ENCODE data around the gene BCAP31. TPM values are rescaled to one million over a fixed set of nuclear protein-coding genes. Genes with fewer than 3 reads are reported as not detected.
"Not testable (repeated sequence)": the region's sequence is repeated elsewhere in the genome, so short reads cannot be mapped to it uniquely, and the experiment has no call there.

BCAP31 gene
- total RNA-seq, 1 donor from 2014 or later: 206 TPM

DNA sequence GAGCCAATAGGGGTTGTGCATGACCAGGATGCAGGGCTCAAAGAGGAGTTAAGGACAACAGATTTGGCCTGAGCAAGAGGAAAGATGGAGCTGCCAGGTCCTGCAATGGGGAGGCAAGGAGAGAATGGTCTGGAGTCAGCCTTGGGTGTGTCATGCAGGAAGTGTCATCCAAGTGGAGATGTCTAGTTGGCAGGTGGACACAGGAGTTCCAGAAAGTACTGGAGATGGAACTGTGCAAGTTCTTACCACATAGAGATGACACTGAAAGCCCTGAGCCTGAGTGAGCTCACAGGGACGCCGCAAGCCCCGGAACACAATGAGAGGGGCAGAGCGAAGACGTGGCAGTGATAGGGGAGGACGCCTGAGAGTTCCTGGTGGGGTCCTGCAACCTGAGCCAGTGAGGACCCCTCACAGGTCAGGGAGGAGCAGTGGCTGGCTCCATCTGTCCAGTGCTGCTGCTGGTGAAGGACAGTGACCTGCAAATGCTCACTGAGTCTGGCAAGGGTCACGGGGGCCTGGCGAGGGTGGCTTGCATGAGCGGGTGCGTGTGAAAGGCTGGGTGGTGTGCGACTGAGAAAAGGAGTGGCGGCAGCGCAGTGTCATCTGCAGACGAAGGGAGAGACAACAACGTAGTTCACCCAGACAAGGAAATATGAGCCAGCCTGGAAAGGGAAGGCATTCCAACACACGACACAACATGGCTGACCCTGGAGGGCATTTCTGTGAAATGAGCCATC lies 27.0 kb downstream of the BCAP31 start:
- DNase-seq (ENCODE audit: extremely low read depth, low read depth, low spot score): not testable (repeated sequence)

DNA sequence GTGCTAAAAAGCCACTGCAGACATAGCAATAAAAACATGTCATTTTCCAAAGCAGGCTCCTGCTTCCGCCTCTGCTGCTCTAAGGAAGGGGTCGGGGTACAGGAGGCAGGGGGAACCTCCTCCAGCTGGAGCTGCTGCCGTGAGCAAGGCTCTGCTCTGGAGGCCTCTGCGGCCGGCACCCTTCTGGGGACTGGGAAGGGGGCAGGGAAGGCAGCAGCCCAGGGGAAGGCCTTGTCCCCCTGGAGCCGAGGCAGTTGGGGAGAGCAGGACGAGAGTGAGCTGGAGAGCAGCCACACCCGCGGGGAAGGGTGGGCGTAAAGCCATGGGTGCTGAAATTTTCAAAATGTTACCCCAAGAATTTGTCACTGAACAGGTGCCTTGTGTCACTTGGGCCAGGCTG lies 27.6 kb downstream of the BCAP31 start:
- not testable (repeated sequence) for DNase-seq (ENCODE audit: extremely low read depth, low read depth, low spot score)

DNA sequence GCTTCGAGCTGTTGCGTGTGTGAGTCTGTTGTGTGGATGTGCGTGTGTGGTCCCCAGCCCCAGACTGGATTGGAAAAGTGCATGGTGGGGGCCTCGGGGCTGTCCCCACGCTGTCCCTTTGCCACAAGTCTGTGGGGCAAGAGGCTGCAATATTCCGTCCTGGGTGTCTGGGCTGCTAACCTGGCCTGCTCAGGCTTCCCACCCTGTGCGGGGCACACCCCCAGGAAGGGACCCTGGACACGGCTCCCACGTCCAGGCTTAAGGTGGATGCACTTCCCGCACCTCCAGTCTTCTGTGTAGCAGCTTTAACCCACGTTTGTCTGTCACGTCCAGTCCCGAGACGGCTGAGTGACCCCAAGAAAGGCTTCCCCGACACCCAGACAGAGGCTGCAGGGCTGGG lies 28.1 kb downstream of the BCAP31 start:
- DNase-seq (ENCODE audit: extremely low read depth, low read depth, low spot score): no peak

DNA sequence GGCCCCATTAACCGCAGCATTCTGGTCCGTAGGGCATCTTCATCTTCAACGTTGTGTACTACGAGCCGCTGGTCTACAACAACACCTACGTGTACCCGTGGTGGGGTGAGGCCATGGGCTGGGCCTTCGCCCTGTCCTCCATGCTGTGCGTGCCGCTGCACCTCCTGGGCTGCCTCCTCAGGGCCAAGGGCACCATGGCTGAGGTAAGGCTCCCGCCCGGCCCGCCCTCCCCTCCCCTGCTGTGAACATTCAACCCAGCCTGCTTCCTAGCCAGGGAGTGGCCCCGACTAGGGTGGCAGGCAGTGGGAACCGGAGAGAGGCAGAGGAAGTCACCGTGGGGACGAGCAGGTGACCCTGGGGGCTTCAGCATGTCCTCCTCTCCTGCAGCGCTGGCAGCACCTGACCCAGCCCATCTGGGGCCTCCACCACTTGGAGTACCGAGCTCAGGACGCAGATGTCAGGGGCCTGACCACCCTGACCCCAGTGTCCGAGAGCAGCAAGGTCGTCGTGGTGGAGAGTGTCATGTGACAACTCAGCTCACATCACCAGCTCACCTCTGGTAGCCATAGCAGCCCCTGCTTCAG lies 29.4 kb downstream of the BCAP31 start:
- DNase-seq (ENCODE audit: extremely low read depth, low read depth, low spot score): no peak

DNA sequence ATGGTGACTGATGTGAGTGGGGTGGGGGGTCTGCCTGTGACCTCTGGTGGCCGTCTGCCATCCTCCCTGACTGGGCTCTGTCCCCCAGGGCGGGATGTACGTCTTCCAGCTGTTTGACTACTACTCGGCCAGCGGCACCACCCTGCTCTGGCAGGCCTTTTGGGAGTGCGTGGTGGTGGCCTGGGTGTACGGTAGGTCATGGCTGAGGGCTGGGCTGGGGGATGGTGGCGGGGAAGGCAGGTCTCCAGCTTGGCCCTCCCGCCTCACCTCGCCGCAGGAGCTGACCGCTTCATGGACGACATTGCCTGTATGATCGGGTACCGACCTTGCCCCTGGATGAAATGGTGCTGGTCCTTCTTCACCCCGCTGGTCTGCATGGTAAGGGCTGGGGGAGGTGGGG lies 29.9 kb downstream of the BCAP31 start:
- not testable (repeated sequence) for DNase-seq (ENCODE audit: extremely low read depth, low read depth, low spot score)

DNA sequence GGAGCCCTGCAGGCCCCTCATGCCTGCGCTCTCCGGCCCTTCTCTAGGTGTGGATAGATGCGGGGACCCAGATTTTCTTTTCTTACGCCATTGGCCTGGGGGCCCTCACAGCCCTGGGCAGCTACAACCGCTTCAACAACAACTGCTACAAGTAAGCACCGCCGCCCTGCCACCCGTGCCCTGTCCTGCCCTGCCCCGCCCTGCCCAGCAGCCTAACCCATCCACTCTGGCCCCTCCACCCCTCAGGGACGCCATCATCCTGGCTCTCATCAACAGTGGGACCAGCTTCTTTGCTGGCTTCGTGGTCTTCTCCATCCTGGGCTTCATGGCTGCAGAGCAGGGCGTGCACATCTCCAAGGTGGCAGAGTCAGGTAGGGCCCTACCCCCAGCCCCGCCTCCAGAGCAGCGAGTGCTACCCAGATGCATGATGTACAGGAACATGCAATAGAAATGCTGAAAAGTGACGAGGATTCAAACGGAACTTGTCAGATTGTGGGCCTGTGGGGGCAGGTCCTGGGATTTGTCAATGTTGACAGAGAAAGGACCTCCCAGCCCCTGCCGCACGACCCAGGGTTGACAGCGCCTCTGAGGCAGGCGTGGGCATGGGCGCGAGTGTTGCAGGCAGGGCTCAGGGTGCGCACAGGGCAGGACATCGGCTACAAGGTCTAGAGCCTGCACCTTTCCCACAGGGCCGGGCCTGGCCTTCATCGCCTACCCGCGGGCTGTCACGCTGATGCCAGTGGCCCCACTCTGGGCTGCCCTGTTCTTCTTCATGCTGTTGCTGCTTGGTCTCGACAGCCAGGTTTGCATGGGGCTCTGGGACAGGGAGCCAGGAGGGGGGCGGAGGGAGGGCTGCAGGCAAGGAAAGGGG lies 30.7 kb downstream of the BCAP31 start:
- DNase-seq (ENCODE audit: extremely low read depth, low read depth, low spot score): no peak

DNA sequence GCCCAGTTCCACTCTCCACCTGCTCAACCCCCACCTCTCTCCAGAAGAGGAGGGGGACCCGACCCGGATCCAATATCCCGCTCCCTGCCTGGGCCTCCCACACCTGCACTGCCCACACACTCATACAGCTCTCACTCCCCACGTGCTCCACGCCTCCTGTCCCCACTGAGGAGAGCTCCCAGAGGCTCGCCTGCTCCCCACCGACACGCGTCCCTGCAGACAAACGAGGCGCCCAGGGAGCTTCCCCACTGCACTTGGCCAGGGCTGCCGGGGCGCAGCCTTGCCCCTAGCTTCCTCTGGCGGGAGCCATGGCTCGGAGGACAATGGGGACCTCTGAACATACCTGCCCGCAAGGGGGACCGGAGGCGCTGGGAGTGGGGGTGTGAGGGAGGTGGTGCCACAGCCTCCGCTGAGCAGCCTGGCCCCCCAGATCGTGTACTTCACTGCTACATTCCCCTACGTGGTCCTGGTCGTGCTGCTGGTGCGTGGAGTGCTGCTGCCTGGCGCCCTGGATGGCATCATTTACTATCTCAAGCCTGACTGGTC lies 31.5 kb downstream of the BCAP31 start:
- DNase-seq (ENCODE audit: extremely low read depth, low read depth, low spot score): no peak

DNA sequence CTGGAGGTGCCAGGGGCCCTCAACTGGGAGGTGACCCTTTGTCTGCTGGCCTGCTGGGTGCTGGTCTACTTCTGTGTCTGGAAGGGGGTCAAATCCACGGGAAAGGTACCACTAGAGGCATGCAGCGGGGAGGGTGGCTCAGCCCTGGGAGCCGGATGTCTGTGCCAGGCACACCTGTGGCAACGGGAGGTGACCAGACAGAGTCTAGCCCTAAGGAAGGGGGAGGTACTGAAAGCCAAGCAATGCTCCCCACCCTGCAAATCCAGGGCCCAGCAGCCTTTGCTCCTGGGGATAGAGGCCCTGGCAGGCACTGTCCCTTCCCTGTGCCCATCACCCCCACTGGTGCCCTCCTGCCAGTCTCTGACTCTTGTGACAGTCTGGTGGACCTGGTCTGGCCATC lies 32.2 kb downstream of the BCAP31 start:
- no peak for DNase-seq (ENCODE audit: extremely low read depth, low read depth, low spot score)

DNA sequence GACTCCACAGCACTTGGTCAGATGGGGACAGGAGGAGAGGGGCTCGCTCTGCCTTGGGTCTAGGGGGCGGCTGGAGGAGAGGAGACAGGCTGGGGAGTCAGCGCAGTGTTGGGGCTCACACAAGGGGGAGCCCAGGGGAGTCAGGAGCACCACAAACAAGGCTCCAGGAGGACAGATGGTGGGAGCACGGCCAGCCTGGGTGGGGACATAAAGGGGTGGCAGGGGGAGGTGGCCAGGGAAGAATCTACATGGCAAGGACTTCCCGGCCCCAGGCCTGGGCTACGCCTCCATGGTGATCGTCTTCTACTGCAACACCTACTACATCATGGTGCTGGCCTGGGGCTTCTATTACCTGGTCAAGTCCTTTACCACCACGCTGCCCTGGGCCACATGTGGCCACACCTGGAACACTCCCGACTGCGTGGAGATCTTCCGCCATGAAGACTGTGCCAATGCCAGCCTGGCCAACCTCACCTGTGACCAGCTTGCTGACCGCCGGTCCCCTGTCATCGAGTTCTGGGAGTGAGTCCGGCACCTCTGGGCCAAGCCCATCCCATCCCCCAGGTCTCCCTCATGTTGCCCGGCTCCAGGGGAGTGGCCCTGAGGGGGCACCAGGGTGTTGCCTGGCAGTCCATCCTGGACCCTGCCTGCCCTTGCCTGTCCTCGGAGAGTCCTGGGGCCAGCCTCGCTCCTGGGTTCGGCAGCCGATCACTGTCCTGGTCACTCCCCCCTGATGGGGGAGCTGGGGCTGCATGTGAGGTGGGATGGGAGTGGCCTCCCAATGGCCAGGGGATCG lies 33.0 kb downstream of the BCAP31 start:
- not testable (repeated sequence) for DNase-seq (ENCODE audit: extremely low read depth, low read depth, low spot score)

DNA sequence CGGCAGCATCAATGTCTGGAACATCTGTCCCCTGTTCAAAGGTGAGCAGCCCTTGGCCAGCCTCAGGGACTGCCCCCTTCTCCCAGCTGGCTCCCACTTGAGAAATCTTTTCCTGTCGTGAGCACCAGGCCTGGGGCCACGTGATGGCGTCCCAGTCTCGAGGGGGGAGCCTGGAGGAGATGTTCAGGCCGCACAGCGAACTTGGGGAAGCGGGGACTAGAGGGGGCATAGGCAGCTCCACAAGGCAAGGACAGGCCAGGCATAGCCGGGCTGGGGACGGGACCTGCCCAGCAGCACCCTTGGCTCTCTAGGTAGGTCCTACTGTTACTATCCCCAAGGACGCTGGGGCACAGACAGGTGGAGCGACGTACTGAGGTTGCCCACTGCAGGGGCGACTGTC lies 33.7 kb downstream of the BCAP31 start:
- DNase-seq (ENCODE audit: extremely low read depth, low read depth, low spot score): no peak

DNA sequence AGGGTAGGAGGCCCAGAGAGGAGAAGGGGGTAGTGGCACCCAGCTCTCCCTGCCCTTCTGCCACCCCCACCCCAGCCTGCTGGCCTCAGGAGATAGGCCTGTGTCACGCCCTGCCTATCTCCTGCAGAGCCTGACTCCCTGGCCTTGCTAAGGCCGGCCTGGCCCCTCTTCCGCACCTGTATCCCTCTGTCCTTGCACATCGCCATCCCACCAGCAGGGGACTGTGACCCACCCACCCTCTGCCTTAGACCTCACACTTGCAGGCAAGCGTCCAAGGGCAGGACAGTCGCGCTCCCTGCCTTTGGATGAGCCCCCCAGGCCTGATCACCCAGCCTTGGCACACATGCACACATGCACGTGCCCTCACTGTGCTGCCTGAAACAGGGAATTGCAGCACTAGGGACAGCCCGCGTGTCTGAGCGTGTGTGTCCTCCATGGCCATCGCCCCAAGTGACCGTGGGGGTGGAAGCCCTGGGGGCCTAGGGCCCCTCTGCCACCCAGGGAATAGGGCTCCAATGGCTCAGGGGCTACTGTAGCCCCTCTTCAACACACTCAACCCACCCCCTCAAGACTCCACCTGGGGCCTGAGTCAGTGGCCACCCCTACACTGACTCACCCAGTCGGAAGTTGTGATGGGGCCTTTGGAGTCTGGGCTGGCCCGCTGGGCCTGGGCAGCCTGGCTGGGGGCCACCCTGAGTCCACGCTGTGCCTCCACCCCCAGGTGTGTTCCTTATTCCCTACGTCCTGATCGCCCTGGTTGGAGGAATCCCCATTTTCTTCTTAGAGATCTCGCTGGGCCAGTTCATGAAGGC lies 34.3 kb downstream of the BCAP31 start:
- DNase-seq (ENCODE audit: extremely low read depth, low read depth, low spot score): no peak

DNA sequence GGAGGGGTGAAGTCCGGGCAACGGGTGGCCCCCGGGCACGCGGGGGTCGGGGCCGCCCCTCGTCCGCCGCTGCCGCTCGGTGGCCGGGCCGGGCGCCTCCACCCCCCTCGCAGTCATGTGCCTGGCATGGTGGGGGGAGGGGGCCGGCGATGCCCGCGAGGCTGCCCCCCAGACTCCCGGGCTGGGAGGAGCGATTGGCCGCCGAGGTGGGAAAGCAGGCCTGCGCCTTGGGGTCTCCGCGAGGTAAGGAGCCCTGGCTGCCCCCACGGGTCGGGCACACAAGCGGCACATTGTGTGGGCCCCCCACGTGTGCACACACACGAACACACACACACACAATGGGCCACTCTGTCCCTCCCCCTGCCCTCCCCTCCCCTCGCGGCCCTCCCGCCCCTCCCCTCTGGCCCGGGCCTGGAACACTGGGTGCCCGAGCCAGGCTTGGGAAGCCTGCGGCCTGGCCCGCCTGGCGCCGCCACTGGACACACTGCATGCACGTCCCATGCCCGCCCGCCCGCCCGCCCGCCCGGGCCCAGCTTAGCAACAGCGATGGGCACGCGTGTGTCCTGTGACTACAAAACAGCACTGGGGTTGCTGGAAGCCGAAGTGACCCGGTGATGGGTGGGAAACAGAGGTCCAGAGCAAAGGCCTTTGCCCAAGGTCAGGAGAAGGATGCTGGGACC lies 35.1 kb downstream of the BCAP31 start:
- DNase-seq (ENCODE audit: extremely low read depth, low read depth, low spot score): no peak

DNA sequence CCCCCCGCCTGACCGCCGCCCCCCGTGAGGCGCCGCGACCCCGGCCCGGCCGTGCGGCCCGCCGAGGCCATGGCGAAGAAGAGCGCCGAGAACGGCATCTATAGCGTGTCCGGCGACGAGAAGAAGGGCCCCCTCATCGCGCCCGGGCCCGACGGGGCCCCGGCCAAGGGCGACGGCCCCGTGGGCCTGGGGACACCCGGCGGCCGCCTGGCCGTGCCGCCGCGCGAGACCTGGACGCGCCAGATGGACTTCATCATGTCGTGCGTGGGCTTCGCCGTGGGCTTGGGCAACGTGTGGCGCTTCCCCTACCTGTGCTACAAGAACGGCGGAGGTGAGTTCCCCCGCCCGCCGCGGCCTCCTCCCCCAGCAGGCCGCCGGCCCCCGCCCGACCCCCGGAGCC lies 35.7 kb downstream of the BCAP31 start:
- DNase-seq (ENCODE audit: extremely low read depth, low read depth, low spot score): no peak

DNA sequence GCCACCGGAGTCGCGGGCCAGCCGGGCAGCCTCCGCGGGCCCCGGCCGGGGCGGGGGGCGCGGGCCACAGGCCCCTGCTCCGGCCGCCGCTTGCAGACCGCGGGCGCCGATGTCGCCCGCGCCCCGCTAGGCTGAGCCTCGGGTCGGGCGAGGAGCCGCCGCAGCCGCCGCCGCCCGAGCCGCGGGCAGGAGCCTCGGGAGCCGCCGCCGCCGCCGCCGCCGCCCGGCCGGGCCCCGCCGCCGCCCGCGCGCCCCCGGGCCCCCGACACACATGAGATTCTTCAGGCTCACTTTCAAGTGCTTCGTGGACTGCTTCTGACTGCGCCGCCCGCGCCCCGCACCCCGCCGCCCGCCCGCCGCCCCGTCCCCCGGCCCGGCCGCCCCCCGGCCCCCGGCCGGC lies 36.1 kb downstream of the BCAP31 start:
- DNase-seq (ENCODE audit: extremely low read depth, low read depth, low spot score): no peak

DNA sequence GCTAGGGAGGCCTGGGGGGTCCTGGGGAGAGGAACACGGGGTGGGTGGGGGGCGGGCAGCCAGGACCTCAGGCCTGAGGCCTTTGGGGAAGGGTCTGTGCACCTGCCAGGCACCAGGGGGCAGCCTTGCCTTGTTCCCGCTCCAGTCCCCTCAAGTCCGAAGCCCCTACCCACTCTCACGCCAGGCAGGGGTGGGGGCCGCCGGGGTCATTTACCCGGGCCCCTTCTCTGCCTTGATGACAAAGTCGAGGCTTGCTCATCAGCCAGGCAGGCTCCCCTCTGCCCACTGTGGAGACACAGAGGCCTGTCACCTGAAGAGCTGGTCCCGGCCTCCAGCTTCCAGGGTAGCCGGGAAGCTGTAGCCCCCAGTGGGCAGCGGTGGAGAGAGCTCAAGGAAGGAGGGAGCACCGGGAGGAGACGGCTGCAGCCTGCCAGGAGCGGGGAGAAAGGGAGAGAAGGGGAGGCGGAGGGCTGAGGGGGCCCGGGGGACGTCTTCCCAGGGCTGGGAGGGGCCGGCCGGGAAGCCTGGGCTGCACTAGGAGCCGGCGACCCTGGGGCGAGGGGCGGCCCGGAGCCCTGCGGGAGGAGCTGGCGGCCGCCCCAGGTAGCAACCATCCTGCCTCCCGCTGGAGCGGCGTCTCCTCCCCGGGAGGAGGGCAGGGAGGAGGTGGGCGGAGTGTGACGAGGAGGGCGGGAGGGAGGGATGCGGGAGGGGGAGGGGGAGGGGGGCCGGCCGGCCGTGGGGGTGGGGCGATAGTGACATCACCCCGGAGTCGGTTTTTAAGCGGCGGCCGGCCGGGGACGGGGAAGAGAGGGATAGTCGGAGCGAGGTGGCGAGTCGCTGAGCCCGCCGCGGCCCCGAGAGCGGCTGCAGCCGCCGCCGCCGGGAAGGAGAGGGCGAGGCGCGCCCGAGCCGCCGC lies 36.8 kb downstream of the BCAP31 start, which contains the start of gene SLC6A8:
TSS of gene SLC6A8 (plus strand) at position 806 of the 919 bp plus-strand sequence. CDS start 649 bp downstream, outside the sequence.
- no peak for DNase-seq (ENCODE audit: extremely low read depth, low read depth, low spot score)

DNA sequence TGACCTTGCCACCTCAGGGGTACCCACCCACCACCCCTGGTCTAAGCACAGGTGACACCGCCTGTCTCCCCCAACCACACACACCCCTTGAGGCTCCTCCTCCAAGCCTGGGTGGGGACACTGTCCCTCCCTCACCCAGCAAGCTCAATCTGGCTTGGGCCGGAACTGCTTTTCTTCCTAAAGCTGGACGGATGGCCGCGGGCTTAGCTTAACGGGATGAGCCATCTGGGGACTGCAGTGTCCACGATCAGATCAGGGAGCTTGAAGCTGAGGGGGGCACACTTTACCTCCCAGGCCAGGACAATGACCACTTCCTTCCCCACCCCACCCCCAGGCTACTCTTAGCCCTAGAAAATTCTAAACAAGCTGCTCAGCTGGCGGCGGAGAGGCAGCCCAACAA lies 37.5 kb downstream of the BCAP31 start:
- DNase-seq (ENCODE audit: extremely low read depth, low read depth, low spot score): no peak

DNA sequence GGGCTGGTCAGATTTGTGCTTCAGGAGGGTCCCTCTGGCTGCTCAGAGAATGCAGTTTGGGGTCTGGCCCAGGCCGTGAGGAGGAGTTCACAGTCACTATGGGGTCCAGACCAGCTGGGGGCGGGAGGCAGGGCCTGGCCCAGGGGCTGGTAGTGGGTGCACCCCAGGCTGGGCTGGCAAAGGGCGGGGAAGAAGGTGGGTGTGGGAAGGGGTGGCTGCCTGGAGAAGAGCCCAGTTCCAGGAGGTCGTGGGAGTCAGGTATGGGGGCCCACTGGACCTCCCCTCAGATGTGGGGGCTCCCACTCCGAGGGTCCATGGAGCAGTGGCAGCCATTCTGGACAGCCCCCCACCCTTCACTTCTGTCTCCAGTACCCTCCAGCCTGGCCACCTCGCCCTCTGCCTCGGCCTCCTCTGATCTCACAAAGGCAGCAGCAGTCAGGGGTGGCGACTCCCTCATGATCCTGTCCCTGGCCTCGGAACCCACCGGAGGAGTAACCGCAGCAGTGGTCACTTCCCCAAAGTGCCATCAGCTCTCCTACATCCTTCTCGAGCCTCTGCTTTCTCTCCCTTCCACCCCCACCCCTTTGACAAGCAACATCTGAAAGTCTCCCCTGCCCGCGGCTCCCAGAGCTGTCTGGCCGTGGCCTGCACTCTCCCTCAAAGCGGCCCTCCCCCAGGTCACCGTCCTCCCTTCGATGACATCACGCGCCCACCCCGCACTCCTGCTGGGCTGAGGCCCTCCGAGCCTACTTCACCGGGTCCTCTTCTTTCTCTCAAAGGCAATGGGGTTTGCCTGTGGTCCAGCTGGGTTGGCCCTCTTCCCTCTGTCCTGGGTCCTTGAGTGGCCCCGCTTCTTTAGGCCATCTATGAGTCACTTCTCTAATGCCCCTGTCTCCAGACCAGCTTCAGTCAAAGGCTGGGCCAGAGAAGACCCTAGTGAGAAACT lies 38.2 kb downstream of the BCAP31 start:
- DNase-seq (ENCODE audit: extremely low read depth, low read depth, low spot score): no peak
